GM12865 (cell line): ENCODE results near the gene ACOX3.

Source experiments
- DNase-seq: peaks from one replicate; pipeline ENCODE4 v3.0.0; 2010; ENCODE audit warnings: low read depth
- H3K4me3 ChIP-seq: 2 replicates; pipeline ENCODE4 v1.5.1; 2011; ENCODE audit warnings: mild to moderate bottlenecking, low read depth, low read length, control low read depth
- CTCF ChIP-seq: IDR thresholded peaks from 2 replicates; pipeline ENCODE4 v1.5.1; 2011; ENCODE audit warnings: low read length, control low read depth, low read depth, inconsistent platforms; ENCODE audit not compliant: insufficient read depth; ENCODE audit errors: missing control alignments

The ACOX3 gene

GRCh38 chr4:8384397-8385060 lies 56.0 kb downstream of the ACOX3 start:
- TF ChIP-seq CTCF = no peak
- no peak for DNase-seq
- no peak overlapping the region for H3K4me3 ChIP-seq

GRCh38 chr4:8383451-8384160 lies 56.9 kb downstream of the ACOX3 start:
- no peak for DNase-seq
- no peak for TF ChIP-seq CTCF
- H3K4me3 ChIP-seq = no peak overlapping the region

- no peak overlapping the region for H3K4me3 ChIP-seq
These were observed 57.5 kb downstream of the ACOX3 start for GRCh38 chr4:8383016-8383415.

GRCh38 chr4:8381814-8382581 lies 58.5 kb downstream of the ACOX3 start:
- H3K4me3 ChIP-seq = no peak overlapping the region
- no peak for TF ChIP-seq CTCF
- no peak for DNase-seq

More at GRCh38 chr4:8383016-8383415, 57.5 kb downstream of the ACOX3 start:
- no peak for DNase-seq
- TF ChIP-seq CTCF = no peak

GRCh38 chr4:8380511-8381415 lies 59.8 kb downstream of the ACOX3 start:
- DNase-seq = no peak
- TF ChIP-seq CTCF = no peak
- no peak overlapping the region for H3K4me3 ChIP-seq

GRCh38 chr4:8379771-8380170 lies 60.8 kb downstream of the ACOX3 start:
- no peak for DNase-seq
- TF ChIP-seq CTCF = no peak
- H3K4me3 ChIP-seq = no peak overlapping the region
